Nephron (organoid): ENCODE data around the gene PRRT3.
"Not testable (repeated sequence)": the region's sequence is repeated elsewhere in the genome, so short reads cannot be mapped to it uniquely, and the experiment has no call there.

Experiments
- H3K27ac Mint-ChIP-seq, 3 experiments: 2 replicates each; pipeline ENCODE4 v1.8.0; 2020; ENCODE audit warnings: mixed read lengths in 3 of 3, mild to moderate bottlenecking in 2 of 3, moderate library complexity in 1 of 3
- H3K27me3 Mint-ChIP-seq: 2 replicates; pipeline ENCODE4 v1.8.0; 2021; ENCODE audit warnings: low read depth, mild to moderate bottlenecking, moderate library complexity, mixed read lengths
- H3K36me3 Mint-ChIP-seq: 2 replicates; pipeline ENCODE4 v1.8.0; 2020; ENCODE audit warnings: low read depth, mixed read lengths
- H3K4me1 Mint-ChIP-seq: 2 replicates; pipeline ENCODE4 v1.8.0; 2020; ENCODE audit warnings: mixed read lengths
- H3K4me3 Mint-ChIP-seq, 3 experiments: 2 replicates each; pipeline ENCODE4 v1.8.0; 2020; ENCODE audit warnings: mild to moderate bottlenecking in 3 of 3, mixed read lengths in 3 of 3, moderate library complexity in 2 of 3
- H3K9me3 Mint-ChIP-seq: 2 replicates; pipeline ENCODE4 v1.8.0; 2020; ENCODE audit warnings: mixed read lengths
- CTCF ChIP-seq, 3 experiments: fragments of 200-600 bp; sonication (generic); IDR thresholded peaks; one replicate each; pipeline ENCODE4 v1.5.0; 2021; ENCODE audit warnings: antibody characterized with exemption in 3 of 3; ENCODE audit not compliant: unreplicated experiment in 3 of 3

The PRRT3 gene

GRCh38 chr3:9940746-9941145, 11.5 kb downstream of the PRRT3 start:
- no peak overlapping the region for H3K27ac Mint-ChIP-seq
- no peak for TF ChIP-seq CTCF (IDR thresholded peaks at IDR 0.05; ENCODE audit: unreplicated experiment in 3 of 3)
- no peaks in the 10 kb centered on the region for H3K27me3 Mint-ChIP-seq
- no peaks in the 10 kb centered on the region for H3K9me3 Mint-ChIP-seq
- peaks cover 12% of the 10 kb centered on the region for H3K36me3 Mint-ChIP-seq
- no peak overlapping the region for H3K4me3 Mint-ChIP-seq
- peaks cover under 1% of the 10 kb centered on the region for H3K4me1 Mint-ChIP-seq

GRCh38 chr3:9939906-9940305, 12.3 kb downstream of the PRRT3 start:
- H3K36me3 Mint-ChIP-seq = peaks cover 16% of the 10 kb centered on the region
- not testable (repeated sequence) for H3K9me3 Mint-ChIP-seq, H3K4me1 Mint-ChIP-seq, H3K27ac Mint-ChIP-seq, H3K4me3 Mint-ChIP-seq, H3K27me3 Mint-ChIP-seq

- Mint-ChIP-seq H3K27ac (no peak overlapping the region), H3K4me1 (peaks cover 12% of the 10 kb centered on the region), H3K9me3 (no peaks in the 10 kb centered on the region)
These were observed 13.2 kb downstream of the PRRT3 start for GRCh38 chr3:9938966-9939365.

GRCh38 chr3:9937486-9938238, 14.5 kb downstream of the PRRT3 start:
- Mint-ChIP-seq H3K36me3 (peaks cover 11% of the 10 kb centered on the region), H3K9me3 (no peaks in the 10 kb centered on the region), H3K4me1 (peaks cover 12% of the 10 kb centered on the region), H3K27me3 (no peaks in the 10 kb centered on the region), H3K4me3 (no peak overlapping the region), H3K27ac (no peak overlapping the region)
- no peak for TF ChIP-seq CTCF (IDR thresholded peaks at IDR 0.05; ENCODE audit: unreplicated experiment in 3 of 3)

More at GRCh38 chr3:9938966-9939365, 13.2 kb downstream of the PRRT3 start:
- H3K4me3 Mint-ChIP-seq = no peak overlapping the region
- peaks cover 16% of the 10 kb centered on the region for H3K36me3 Mint-ChIP-seq
- TF ChIP-seq CTCF (IDR thresholded peaks at IDR 0.05; ENCODE audit: unreplicated experiment in 3 of 3) = no peak
- no peaks in the 10 kb centered on the region for H3K27me3 Mint-ChIP-seq

GRCh38 chr3:9935966-9936510, 16.2 kb downstream of the PRRT3 start:
- no peak overlapping the region for H3K27ac Mint-ChIP-seq
- no peaks in the 10 kb centered on the region for H3K9me3 Mint-ChIP-seq
- TF ChIP-seq CTCF (IDR thresholded peaks at IDR 0.05; ENCODE audit: unreplicated experiment in 3 of 3) = no peak
- H3K36me3 Mint-ChIP-seq = peaks cover 10% of the 10 kb centered on the region
- peaks cover 12% of the 10 kb centered on the region for H3K4me1 Mint-ChIP-seq
- peaks cover 3% of the 10 kb centered on the region for H3K27me3 Mint-ChIP-seq
- peak overlapping the region in 1 of 3 experiments; percentile 35 for H3K4me3 Mint-ChIP-seq

GRCh38 chr3:9934993-9935392, 17.2 kb downstream of the PRRT3 start:
- Mint-ChIP-seq H3K27ac (no peak overlapping the region), H3K4me3 (peak overlapping the region; percentile 92 to 99 (median 94)), H3K27me3 (peaks cover 3% of the 10 kb centered on the region), H3K4me1 (peaks cover 12% of the 10 kb centered on the region), H3K9me3 (no peaks in the 10 kb centered on the region), H3K36me3 (peaks cover 20% of the 10 kb centered on the region)
- TF ChIP-seq CTCF (IDR thresholded peaks at IDR 0.05; ENCODE audit: unreplicated experiment in 3 of 3) = no peak
